SK-N-SH (cell line): ENCODE data around the gene PDGFRB. TPM values are rescaled to one million over a fixed set of nuclear protein-coding genes. Genes with fewer than 3 reads are reported as not detected.

ENCODE experiments used
- CTCF ChIA-PET: fragments of 300-600, 350-600 bp; formaldehyde crosslinking; extraction: SDS; loops from one replicate; lab custom pipeline; 2021; lab: Yijun Ruan, JAX
- POLR2A ChIA-PET: fragments of 350-600 bp; sonication (Branson Sonifier 250); formaldehyde crosslinking; extraction: SDS; loops from one replicate; lab custom pipeline; 2020; ENCODE audit warnings: antibody characterized with exemption, inconsistent platforms; lab: Yijun Ruan, JAX
- DNase-seq: peaks from one replicate; pipeline ENCODE4 v3.0.0; 2012
- H2AFZ ChIP-seq: fragments of 200-600 bp; sonication (generic); 2 replicates; pipeline ENCODE4 v1.8.1; 2016; ENCODE audit warnings: antibody characterized with exemption, mild to moderate bottlenecking, low read depth
- H3F3A ChIP-seq: fragments of 200-600 bp; sonication (generic); replicated peaks from 2 replicates; pipeline ENCODE3; 2016; ENCODE audit warnings: antibody characterized with exemption, mild to moderate bottlenecking; ENCODE audit not compliant: insufficient read depth
- H3K27ac ChIP-seq, 2 experiments: fragments of 200-500 bp in 1 of 2; fragments of 200-600 bp in 1 of 2; sonication (Bioruptor generic) in 1 of 2; sonication (generic), shearing (Covaris generic) in 1 of 2; 2 replicates each; pipeline versions ENCODE4 v1.5.1 to v1.6.1; 2014 to 2016; ENCODE audit warnings: low read depth in 2 of 2, inconsistent platforms in 1 of 2, low read length in 1 of 2, mild to moderate bottlenecking in 1 of 2, mixed read lengths in 1 of 2
- H3K27me3 ChIP-seq: fragments of 200-600 bp; sonication (generic), shearing (Covaris generic); 2 replicates; pipeline ENCODE4 v1.6.1; 2016; ENCODE audit warnings: mixed run types; ENCODE audit not compliant: insufficient read depth
- H3K36me3 ChIP-seq, 2 experiments: fragments of 200-500 bp in 1 of 2; fragments of 200-600 bp in 1 of 2; sonication (Bioruptor generic) in 1 of 2; sonication (generic) in 1 of 2; replicated peaks in 1 of 2; 2 replicates each; pipeline versions ENCODE3 to v1.5.1; 2014 to 2016; ENCODE audit warnings: low read length in 1 of 2, mild to moderate bottlenecking in 1 of 2; ENCODE audit not compliant: insufficient read depth in 2 of 2, control insufficient read depth in 1 of 2
- H3K4me1 ChIP-seq, 2 experiments: fragments of 200-500 bp in 1 of 2; fragments of 200-600 bp in 1 of 2; sonication (Bioruptor generic) in 1 of 2; sonication (generic), shearing (Covaris generic) in 1 of 2; 2 replicates each; pipeline versions ENCODE4 v1.5.1 to v1.6.1; 2014 to 2016; ENCODE audit warnings: low read depth in 1 of 2, low read length in 1 of 2, mixed run types in 1 of 2; ENCODE audit not compliant: insufficient read depth in 2 of 2, control insufficient read depth in 1 of 2
- H3K4me2 ChIP-seq: fragments of 200-600 bp; sonication (generic), shearing (Covaris generic); 2 replicates; pipeline ENCODE4 v1.6.1; 2017; ENCODE audit warnings: mixed run types
- H3K4me3 ChIP-seq, 2 experiments: fragments of 200-500 bp in 1 of 2; fragments of 200-600 bp in 1 of 2; sonication (Bioruptor generic) in 1 of 2; sonication (generic), shearing (Covaris generic) in 1 of 2; 2 replicates each; pipeline versions ENCODE4 v1.5.1 to v1.8.1; 2014 to 2016; ENCODE audit warnings: low read depth in 2 of 2, inconsistent platforms in 1 of 2, low read length in 1 of 2, mild to moderate bottlenecking in 1 of 2, mixed read lengths in 1 of 2, moderate library complexity in 1 of 2
- H3K79me2 ChIP-seq: fragments of 200-600 bp; sonication (generic); 2 replicates; pipeline ENCODE4 v1.8.1; 2017; ENCODE audit warnings: mild to moderate bottlenecking; ENCODE audit not compliant: insufficient read depth
- H3K9ac ChIP-seq: fragments of 200-600 bp; sonication (generic); 2 replicates; pipeline ENCODE4 v1.6.1; 2017; ENCODE audit warnings: mixed run types
- H3K9me2 ChIP-seq: fragments of 200-600 bp; sonication (generic); 2 replicates; pipeline ENCODE4 v1.6.1; 2017; ENCODE audit warnings: mixed run types
- H3K9me3 ChIP-seq: fragments of 200-600 bp; sonication (generic); 2 replicates; pipeline ENCODE4 v1.6.1; 2017; ENCODE audit warnings: mixed run types, mild to moderate bottlenecking, moderate library complexity
- H4K20me1 ChIP-seq: fragments of 200-600 bp; sonication (generic); 2 replicates; pipeline ENCODE4 v1.6.1; 2017; ENCODE audit warnings: mild to moderate bottlenecking, mixed run types; ENCODE audit not compliant: insufficient read depth
- CHD2 ChIP-seq: fragments of 150-350 bp; IDR thresholded peaks from 2 replicates; pipeline ENCODE4 v1.6.1; 2018; ENCODE audit warnings: low read length; ENCODE audit not compliant: partially characterized antibody
- FOSL2 ChIP-seq: IDR thresholded peaks from 2 replicates; pipeline ENCODE4 v1.4.0; 2012; ENCODE audit warnings: low read depth, mild to moderate bottlenecking, moderate library complexity, borderline replicate concordance
- JUND ChIP-seq: IDR thresholded peaks from 2 replicates; pipeline ENCODE4 v1.4.0; 2012
- MEF2A ChIP-seq: IDR thresholded peaks from 2 replicates; pipeline ENCODE4 v1.4.0; 2012; ENCODE audit warnings: low read depth, borderline replicate concordance
- MXI1 ChIP-seq: IDR thresholded peaks from 2 replicates; pipeline ENCODE4 v1.6.1; 2012; ENCODE audit warnings: mild to moderate bottlenecking, low read depth, low read length, improper control_type of control experiment
- RFX5 ChIP-seq: IDR thresholded peaks from 2 replicates; pipeline ENCODE4 v1.6.1; 2012; ENCODE audit warnings: mild to moderate bottlenecking, improper control_type of control experiment, low read length
- TAF1 ChIP-seq: IDR thresholded peaks from 2 replicates; pipeline ENCODE4 v1.6.1; 2012; ENCODE audit warnings: low read depth, mild to moderate bottlenecking, low read length, moderate library complexity, borderline replicate concordance
- TEAD4 ChIP-seq: IDR thresholded peaks from 2 replicates; pipeline ENCODE4 v1.4.0; 2012; ENCODE audit warnings: mild to moderate bottlenecking, borderline replicate concordance; ENCODE audit not compliant: insufficient read depth
- YY1 ChIP-seq: IDR thresholded peaks from 2 replicates; pipeline ENCODE4 v1.4.0; 2012; ENCODE audit warnings: low read depth, mild to moderate bottlenecking
- WGBS: methylation state at CpG from one replicate; pipeline ENCODE4 v1.1.6; 2017; ENCODE audit warnings: low lambda C conversion rate; 5-methylcytosine and 5-hydroxymethylcytosine counted together
- polyA plus RNA-seq, 3 experiments: library from polyadenylated mRNA; depleted of rRNA; stranded (reverse); fragments of >200 nt; gene quantifications; 2 replicates each; pipeline ENCODE4 v1.2.3, GENCODE V29; 2012
- TF ChIP-seq, protein P1 (sequence below): IDR thresholded peaks from 2 replicates; pipeline ENCODE4 v1.4.0; 2012; ENCODE audit warnings: low read depth, borderline replicate concordance
- TF ChIP-seq, protein P2 (sequence below): fragments of 150-350 bp; IDR thresholded peaks from 2 replicates; pipeline ENCODE4 v1.6.1; 2017; ENCODE audit warnings: antibody characterized with exemption, low read length, low read depth, borderline replicate concordance
- TF ChIP-seq, protein P3 (sequence below): fragments of 150-350 bp; IDR thresholded peaks from 2 replicates; pipeline ENCODE4 v1.6.1; 2016; ENCODE audit warnings: mild to moderate bottlenecking, low read depth, low read length
- TF ChIP-seq, protein P4 (sequence below): IDR thresholded peaks from 2 replicates; pipeline ENCODE4 v1.4.0; 2012; ENCODE audit warnings: low read depth
- TF ChIP-seq, protein P5 (sequence below): IDR thresholded peaks from 2 replicates; pipeline ENCODE4 v1.6.1; 2012; ENCODE audit warnings: mild to moderate bottlenecking, low read depth, low read length, moderate library complexity

PDGFRB gene
- polyA plus RNA-seq, 1 of the 3 experiments (the other 2 are of a cell fraction): 32.1 TPM

DNA sequence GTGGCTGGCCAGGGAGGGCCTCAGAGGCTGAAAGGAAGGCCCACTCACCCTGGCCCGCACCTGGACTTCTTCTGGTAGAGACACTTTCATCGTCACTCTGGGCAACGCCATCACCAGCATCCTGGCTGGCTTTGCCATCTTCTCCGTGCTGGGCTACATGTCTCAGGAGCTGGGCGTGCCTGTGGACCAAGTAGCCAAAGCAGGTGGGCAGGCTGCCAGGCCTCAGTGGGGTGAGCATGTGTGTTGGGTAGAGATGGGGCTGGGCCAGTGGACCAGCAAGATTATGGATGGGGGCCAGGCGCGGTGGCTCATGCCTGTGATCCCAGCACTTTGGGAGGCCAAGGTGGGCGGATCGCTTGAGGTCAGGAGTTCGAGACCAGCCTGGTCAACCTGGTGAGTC lies 46.9 kb upstream of the PDGFRB start:
- Histone ChIP-seq H3K4me2 (no peak overlapping the region), H3K9ac (no peak overlapping the region), H3K27me3 (no peaks in the 10 kb centered on the region; the same call in 1 of the 2 replicates), H3K9me2 (no peaks in the 10 kb centered on the region), H3K36me3 (no peaks in the 10 kb centered on the region), H3K27ac (no peak overlapping the region), H3K4me3 (no peak overlapping the region), H3F3A (no peaks in the 10 kb centered on the region), H2AFZ (no peak overlapping the region), H3K4me1 (no peaks in the 10 kb centered on the region), H3K9me3 (no peaks in the 10 kb centered on the region), H4K20me1 (no peaks in the 10 kb centered on the region), H3K79me2 (no peaks in the 10 kb centered on the region)
- ChIA-PET CTCF (interaction anchor here (1.2 to 1.5 kb wide), 2 partner anchors 12 to 24 kb away, joined by 3 to 4 read pairs; partner anchors contain the start of gene SLC6A7), POLR2A (no interaction called here)
- TF ChIP-seq, protein P1, sequence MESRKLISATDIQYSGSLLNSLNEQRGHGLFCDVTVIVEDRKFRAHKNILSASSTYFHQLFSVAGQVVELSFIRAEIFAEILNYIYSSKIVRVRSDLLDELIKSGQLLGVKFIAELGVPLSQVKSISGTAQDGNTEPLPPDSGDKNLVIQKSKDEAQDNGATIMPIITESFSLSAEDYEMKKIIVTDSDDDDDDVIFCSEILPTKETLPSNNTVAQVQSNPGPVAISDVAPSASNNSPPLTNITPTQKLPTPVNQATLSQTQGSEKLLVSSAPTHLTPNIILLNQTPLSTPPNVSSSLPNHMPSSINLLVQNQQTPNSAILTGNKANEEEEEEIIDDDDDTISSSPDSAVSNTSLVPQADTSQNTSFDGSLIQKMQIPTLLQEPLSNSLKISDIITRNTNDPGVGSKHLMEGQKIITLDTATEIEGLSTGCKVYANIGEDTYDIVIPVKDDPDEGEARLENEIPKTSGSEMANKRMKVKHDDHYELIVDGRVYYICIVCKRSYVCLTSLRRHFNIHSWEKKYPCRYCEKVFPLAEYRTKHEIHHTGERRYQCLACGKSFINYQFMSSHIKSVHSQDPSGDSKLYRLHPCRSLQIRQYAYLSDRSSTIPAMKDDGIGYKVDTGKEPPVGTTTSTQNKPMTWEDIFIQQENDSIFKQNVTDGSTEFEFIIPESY: no peak
- no peak for TF ChIP-seq MEF2A
- no peak for TF ChIP-seq JUND
- TF ChIP-seq, protein P2, sequence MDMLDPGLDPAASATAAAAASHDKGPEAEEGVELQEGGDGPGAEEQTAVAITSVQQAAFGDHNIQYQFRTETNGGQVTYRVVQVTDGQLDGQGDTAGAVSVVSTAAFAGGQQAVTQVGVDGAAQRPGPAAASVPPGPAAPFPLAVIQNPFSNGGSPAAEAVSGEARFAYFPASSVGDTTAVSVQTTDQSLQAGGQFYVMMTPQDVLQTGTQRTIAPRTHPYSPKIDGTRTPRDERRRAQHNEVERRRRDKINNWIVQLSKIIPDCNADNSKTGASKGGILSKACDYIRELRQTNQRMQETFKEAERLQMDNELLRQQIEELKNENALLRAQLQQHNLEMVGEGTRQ: no peak
- no peak for TF ChIP-seq FOSL2
- TF ChIP-seq, protein P3, sequence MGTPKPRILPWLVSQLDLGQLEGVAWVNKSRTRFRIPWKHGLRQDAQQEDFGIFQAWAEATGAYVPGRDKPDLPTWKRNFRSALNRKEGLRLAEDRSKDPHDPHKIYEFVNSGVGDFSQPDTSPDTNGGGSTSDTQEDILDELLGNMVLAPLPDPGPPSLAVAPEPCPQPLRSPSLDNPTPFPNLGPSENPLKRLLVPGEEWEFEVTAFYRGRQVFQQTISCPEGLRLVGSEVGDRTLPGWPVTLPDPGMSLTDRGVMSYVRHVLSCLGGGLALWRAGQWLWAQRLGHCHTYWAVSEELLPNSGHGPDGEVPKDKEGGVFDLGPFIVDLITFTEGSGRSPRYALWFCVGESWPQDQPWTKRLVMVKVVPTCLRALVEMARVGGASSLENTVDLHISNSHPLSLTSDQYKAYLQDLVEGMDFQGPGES: no peak
- TF ChIP-seq RFX5: no peak
- TF ChIP-seq, protein P4, sequence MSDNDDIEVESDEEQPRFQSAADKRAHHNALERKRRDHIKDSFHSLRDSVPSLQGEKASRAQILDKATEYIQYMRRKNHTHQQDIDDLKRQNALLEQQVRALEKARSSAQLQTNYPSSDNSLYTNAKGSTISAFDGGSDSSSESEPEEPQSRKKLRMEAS: no peak
- no peak for TF ChIP-seq CHD2
- TF ChIP-seq, protein P5, sequence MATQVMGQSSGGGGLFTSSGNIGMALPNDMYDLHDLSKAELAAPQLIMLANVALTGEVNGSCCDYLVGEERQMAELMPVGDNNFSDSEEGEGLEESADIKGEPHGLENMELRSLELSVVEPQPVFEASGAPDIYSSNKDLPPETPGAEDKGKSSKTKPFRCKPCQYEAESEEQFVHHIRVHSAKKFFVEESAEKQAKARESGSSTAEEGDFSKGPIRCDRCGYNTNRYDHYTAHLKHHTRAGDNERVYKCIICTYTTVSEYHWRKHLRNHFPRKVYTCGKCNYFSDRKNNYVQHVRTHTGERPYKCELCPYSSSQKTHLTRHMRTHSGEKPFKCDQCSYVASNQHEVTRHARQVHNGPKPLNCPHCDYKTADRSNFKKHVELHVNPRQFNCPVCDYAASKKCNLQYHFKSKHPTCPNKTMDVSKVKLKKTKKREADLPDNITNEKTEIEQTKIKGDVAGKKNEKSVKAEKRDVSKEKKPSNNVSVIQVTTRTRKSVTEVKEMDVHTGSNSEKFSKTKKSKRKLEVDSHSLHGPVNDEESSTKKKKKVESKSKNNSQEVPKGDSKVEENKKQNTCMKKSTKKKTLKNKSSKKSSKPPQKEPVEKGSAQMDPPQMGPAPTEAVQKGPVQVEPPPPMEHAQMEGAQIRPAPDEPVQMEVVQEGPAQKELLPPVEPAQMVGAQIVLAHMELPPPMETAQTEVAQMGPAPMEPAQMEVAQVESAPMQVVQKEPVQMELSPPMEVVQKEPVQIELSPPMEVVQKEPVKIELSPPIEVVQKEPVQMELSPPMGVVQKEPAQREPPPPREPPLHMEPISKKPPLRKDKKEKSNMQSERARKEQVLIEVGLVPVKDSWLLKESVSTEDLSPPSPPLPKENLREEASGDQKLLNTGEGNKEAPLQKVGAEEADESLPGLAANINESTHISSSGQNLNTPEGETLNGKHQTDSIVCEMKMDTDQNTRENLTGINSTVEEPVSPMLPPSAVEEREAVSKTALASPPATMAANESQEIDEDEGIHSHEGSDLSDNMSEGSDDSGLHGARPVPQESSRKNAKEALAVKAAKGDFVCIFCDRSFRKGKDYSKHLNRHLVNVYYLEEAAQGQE: no peak
- TF ChIP-seq TAF1: no peak
- TF ChIP-seq MXI1: no peak
- no peak for TF ChIP-seq TEAD4
- no peak for TF ChIP-seq YY1
- no peak for DNase-seq
- 84% methylated on average over 10 of the region's 10 CpGs for WGBS
